IgD-negative memory B cell (primary cell): Measurements from ENCODE around the gene GATD1. TPM values are rescaled to one million over a fixed set of nuclear protein-coding genes. Genes with fewer than 3 reads are reported as not detected.

Source experiments
- H3K27ac Mint-ChIP-seq, 3 donors: one replicate each; pipeline ENCODE4 v1.8.0; 2020 to 2022; ENCODE audit warnings: mild to moderate bottlenecking in 3 of 3, mixed read lengths in 3 of 3, moderate library complexity in 1 of 3
- H3K27me3 Mint-ChIP-seq: one replicate; pipeline ENCODE4 v1.8.0; 2021; ENCODE audit warnings: mixed read lengths
- H3K36me3 Mint-ChIP-seq: one replicate; pipeline ENCODE4 v1.8.0; 2020; ENCODE audit warnings: mild to moderate bottlenecking, mixed read lengths
- H3K4me1 Mint-ChIP-seq, 3 donors: one replicate each; pipeline ENCODE4 v1.8.0; 2020 to 2022; ENCODE audit warnings: mixed read lengths in 3 of 3, mild to moderate bottlenecking in 1 of 3
- H3K4me3 Mint-ChIP-seq, 4 donors: one replicate each; pipeline ENCODE4 v1.8.0; 2020 to 2022; ENCODE audit warnings: mild to moderate bottlenecking in 4 of 4, mixed read lengths in 4 of 4, moderate library complexity in 3 of 4
- H3K9me3 Mint-ChIP-seq, 3 donors: one replicate each; pipeline ENCODE4 v1.8.0; 2020 to 2021; ENCODE audit warnings: mixed read lengths in 3 of 3, mild to moderate bottlenecking in 1 of 3
- polyA plus RNA-seq: library from polyadenylated mRNA; unstranded; fragments of 300-500 nt; fragmentation: Illumina TruSeq; gene quantifications from one replicate; pipeline ENCODE4 v1.2.3, GENCODE V29; 2021

GATD1 gene
- polyA plus RNA-seq, 1 donor from 2014 or later = 30.7 TPM

- H3K9me3 Mint-ChIP-seq = no peaks in the 10 kb centered on the region
Measured at GRCh38 chr11:794013-794765, 16.9 kb upstream of the GATD1 start.

GRCh38 chr11:793556-793955, 16.3 kb upstream of the GATD1 start:
- H3K4me3 Mint-ChIP-seq = peak overlapping the region in 2 of 4 donors; percentile 43 to 75
- peaks cover 0 to 6% (median 5%) of the 10 kb centered on the region in 3 donors for H3K4me1 Mint-ChIP-seq
- no peak overlapping the region for H3K27ac Mint-ChIP-seq
- H3K36me3 Mint-ChIP-seq = no peaks in the 10 kb centered on the region
- H3K9me3 Mint-ChIP-seq = no peaks in the 10 kb centered on the region
- H3K27me3 Mint-ChIP-seq = peaks cover 3% of the 10 kb centered on the region

More at GRCh38 chr11:794013-794765, 16.9 kb upstream of the GATD1 start:
- Mint-ChIP-seq H3K27ac (peak overlapping the region in 1 of 3 donors; percentile 74), H3K4me3 (peak overlapping the region in 3 of 4 donors; percentile 48 to 75 (median 69)), H3K36me3 (no peaks in the 10 kb centered on the region), H3K4me1 (peaks cover 0 to 6% (median 5%) of the 10 kb centered on the region in 3 donors), H3K27me3 (no peaks in the 10 kb centered on the region)

DNA sequence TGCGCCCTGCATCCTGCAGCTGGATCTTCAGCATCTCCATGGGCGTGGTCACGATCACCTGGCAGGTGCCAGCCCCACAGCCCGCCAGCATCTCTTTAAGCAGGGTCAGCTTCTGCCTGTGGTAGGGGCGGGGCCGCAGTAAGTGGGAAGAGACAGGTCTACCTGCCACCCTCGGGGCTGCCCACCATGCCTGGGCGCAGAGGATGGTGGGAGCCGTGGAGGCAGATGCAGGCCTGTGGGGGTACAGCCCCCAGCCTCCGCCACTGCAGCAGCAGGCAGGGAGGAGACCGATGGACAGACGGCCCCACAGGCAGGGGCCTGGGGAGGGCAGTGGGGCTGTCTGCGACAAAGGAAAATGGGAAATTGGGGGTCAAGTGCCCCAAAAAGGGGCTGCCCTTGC, 15.6 kb upstream of the GATD1 start:
- Mint-ChIP-seq H3K4me1 (peaks cover 0 to 6% (median 5%) of the 10 kb centered on the region in 3 donors), H3K36me3 (no peaks in the 10 kb centered on the region), H3K27ac (no peak overlapping the region), H3K9me3 (no peaks in the 10 kb centered on the region), H3K27me3 (peaks cover 3% of the 10 kb centered on the region), H3K4me3 (peak overlapping the region in 1 of 4 donors; percentile 26)

DNA sequence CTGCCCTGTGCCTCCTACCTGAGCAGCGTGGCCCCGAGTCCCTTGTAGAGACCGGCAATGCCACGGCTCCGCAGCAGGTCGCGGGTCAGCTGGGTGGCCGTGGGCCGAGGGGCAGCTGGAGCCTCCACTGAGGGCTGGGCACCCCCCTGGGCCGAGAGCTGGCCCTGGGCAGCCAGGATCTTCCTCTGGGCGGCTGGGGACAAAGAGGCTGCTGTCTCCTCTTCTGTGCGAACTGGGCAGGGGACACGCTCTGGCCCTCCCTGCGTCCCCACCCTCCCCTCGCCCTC, 15.2 kb upstream of the GATD1 start:
- Mint-ChIP-seq H3K4me3 (no peak overlapping the region), H3K27ac (no peak overlapping the region), H3K9me3 (no peaks in the 10 kb centered on the region), H3K4me1 (peaks cover 0 to 6% (median 5%) of the 10 kb centered on the region in 3 donors), H3K27me3 (peaks cover 3% of the 10 kb centered on the region), H3K36me3 (no peaks in the 10 kb centered on the region)

GRCh38 chr11:791658-792534, 14.6 kb upstream of the GATD1 start:
- Mint-ChIP-seq H3K27me3 (peaks cover 3% of the 10 kb centered on the region), H3K36me3 (no peaks in the 10 kb centered on the region), H3K4me3 (no peak overlapping the region), H3K4me1 (peaks cover 0 to 5% (median 4%) of the 10 kb centered on the region in 3 donors), H3K9me3 (no peaks in the 10 kb centered on the region), H3K27ac (peak overlapping the region in 1 of 3 donors; percentile 51)

DNA sequence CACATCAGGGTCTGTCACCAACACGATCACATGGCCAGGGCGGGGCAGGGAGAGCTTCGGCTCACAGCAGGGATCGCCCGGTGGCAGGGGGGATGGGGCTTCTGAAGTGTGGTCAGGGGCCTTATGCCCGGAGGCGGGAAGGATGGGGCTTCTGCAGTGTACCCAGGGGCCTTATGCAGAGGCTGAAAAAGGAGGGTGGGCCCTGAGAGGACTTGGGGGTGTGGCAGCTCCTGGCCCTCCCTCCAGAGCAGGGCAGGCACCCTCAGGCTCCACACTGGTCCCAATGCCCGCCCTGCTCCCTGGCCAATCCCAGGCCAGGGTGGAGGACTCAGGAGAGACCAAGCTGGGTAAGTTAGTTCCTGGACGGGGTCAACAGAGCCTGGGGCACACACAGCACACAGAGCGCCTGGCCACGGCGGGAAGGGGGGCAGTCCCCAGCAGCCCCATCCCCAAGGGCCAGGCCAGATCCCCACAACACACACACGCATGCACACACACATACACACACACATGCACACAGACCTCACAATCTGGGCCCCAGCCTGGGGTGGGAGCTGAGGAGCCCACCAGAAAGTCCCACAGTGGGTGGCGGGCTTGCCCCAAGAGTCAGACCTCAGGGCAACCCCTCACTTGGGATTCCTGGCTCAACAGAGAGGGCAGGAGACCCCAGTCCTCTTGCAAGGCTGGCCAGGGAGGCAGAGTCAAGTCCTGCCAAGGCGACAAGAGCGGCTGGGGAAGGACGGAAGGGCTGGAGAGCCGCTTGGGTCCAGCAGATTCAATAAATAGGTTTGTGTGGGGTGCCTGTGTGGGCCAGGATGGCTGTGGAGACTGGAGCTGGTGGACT, 13.7 kb upstream of the GATD1 start:
- no peak overlapping the region for H3K4me3 Mint-ChIP-seq
- H3K9me3 Mint-ChIP-seq = no peaks in the 10 kb centered on the region
- H3K27me3 Mint-ChIP-seq = peaks cover 3% of the 10 kb centered on the region
- H3K36me3 Mint-ChIP-seq = no peaks in the 10 kb centered on the region
- H3K27ac Mint-ChIP-seq = peak overlapping the region in 2 of 3 donors; percentile 31 to 42
- H3K4me1 Mint-ChIP-seq = peaks cover 0 to under 1% (median under 1%) of the 10 kb centered on the region in 3 donors

GRCh38 chr11:789943-790342, 12.7 kb upstream of the GATD1 start, which contains the start of gene CEND1:
Gene CEND1 (minus strand): TSS chr11:790090. CDS start chr11:788576, 1,514 bp downstream.
- H3K36me3 Mint-ChIP-seq = no peaks in the 10 kb centered on the region
- peaks cover 4% of the 10 kb centered on the region for H3K27me3 Mint-ChIP-seq
- H3K9me3 Mint-ChIP-seq = no peaks in the 10 kb centered on the region
- H3K27ac Mint-ChIP-seq = peak within 1 kb of the TSS in 2 of 3 donors; percentile 31 to 42
- no peaks in the 10 kb centered on the region for H3K4me1 Mint-ChIP-seq
- peak within 1 kb of the TSS in 3 of 4 donors; percentile 21 to 45 (median 38) for H3K4me3 Mint-ChIP-seq

- no peaks in the 10 kb centered on the region for H3K36me3 Mint-ChIP-seq
- H3K4me3 Mint-ChIP-seq = peak overlapping the region in 2 of 4 donors; percentile 21 to 38
- no peaks in the 10 kb centered on the region for H3K4me1 Mint-ChIP-seq
- no peaks in the 10 kb centered on the region for H3K9me3 Mint-ChIP-seq
- no peak overlapping the region for H3K27ac Mint-ChIP-seq
- peaks cover 6% of the 10 kb centered on the region for H3K27me3 Mint-ChIP-seq
Measured at GRCh38 chr11:788953-789940, 12.0 kb upstream of the GATD1 start.

GRCh38 chr11:788009-788640, 10.8 kb upstream of the GATD1 start:
- peaks cover 6% of the 10 kb centered on the region for H3K27me3 Mint-ChIP-seq
- no peaks in the 10 kb centered on the region for H3K36me3 Mint-ChIP-seq
- H3K4me1 Mint-ChIP-seq = no peaks in the 10 kb centered on the region
- no peak overlapping the region for H3K4me3 Mint-ChIP-seq
- no peak overlapping the region for H3K27ac Mint-ChIP-seq
- no peaks in the 10 kb centered on the region for H3K9me3 Mint-ChIP-seq

DNA sequence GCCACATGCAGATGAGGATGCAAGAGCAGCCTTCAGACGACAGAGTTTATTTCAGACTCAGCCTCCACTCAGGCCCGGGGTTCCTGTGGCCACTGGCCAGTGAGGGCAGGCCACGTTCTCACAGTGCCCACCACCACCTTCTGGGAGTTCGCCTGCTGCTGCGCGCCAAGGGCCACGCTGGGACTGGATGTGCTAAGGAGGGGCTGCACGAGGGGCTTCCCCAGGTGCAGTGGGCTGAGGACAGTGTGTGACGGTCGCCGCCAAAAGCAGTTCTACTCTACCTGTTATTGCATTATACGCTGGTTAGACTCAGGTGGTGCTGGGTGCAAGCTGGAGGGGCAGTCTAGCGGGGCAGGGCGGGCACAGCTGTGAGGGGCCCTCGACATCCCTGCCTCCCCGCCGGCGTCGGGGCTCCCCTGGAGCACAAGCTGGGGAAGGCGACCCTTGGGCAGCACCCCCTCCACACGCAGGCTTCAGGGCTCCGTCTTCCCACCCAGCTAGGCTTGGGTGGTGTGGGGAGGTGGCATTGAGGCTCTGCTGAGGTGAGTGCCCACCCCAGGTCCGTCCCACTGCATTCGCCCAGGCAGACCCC, 9.9 kb upstream of the GATD1 start:
- no peaks in the 10 kb centered on the region for H3K4me1 Mint-ChIP-seq
- H3K36me3 Mint-ChIP-seq = no peaks in the 10 kb centered on the region
- no peak overlapping the region for H3K4me3 Mint-ChIP-seq
- H3K27ac Mint-ChIP-seq = peak overlapping the region in 1 of 3 donors; percentile 62
- peaks cover 6% of the 10 kb centered on the region for H3K27me3 Mint-ChIP-seq
- no peaks in the 10 kb centered on the region for H3K9me3 Mint-ChIP-seq

GRCh38 chr11:786235-787083, 9.2 kb upstream of the GATD1 start:
- Mint-ChIP-seq H3K4me3 (peak overlapping the region in 2 of 4 donors; percentile 50 to 52), H3K27ac (peak overlapping the region in 2 of 3 donors; percentile 45 to 67), H3K9me3 (no peaks in the 10 kb centered on the region)

DNA sequence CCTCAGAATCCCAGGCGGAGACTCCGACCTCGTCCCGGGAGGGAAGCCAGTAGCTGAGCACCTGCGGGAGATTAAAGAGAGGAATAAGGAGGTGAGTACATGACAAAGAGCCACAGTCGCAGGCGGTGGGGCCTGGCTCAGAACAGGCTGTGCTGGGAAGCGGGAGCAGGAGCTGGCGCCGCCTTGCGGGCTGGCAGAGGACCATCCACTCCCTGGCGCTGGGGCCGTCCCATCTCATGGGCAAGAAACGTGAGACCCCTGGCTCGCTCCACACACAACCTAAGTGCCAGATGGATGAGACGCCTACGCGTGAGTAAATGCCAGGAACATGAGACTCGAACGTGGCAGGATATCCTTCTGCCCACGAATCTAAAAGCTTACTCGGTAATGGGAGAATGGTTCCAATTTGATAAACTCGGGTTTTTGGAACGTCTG, 6.3 kb upstream of the GATD1 start:
- Mint-ChIP-seq H3K9me3 (no peaks in the 10 kb centered on the region), H3K4me1 (no peaks in the 10 kb centered on the region), H3K27me3 (peaks cover 3% of the 10 kb centered on the region), H3K27ac (peak overlapping the region in 1 of 3 donors; percentile 39), H3K36me3 (no peaks in the 10 kb centered on the region), H3K4me3 (no peak overlapping the region)

More at GRCh38 chr11:786235-787083, 9.2 kb upstream of the GATD1 start:
- H3K4me1 Mint-ChIP-seq = no peaks in the 10 kb centered on the region
- H3K27me3 Mint-ChIP-seq = peaks cover 6% of the 10 kb centered on the region
- no peaks in the 10 kb centered on the region for H3K36me3 Mint-ChIP-seq
